Measurements from ENCODE around the gene CYREN. TPM values are rescaled to one million over a fixed set of nuclear protein-coding genes. Genes with fewer than 3 reads are reported as not detected.
A peak's percentile ranks its signal among the peaks of the same experiment; 100 is the strongest.
"Not testable (repeated sequence)": the region's sequence is repeated elsewhere in the genome, so short reads cannot be mapped to it uniquely, and the experiment has no call there.

CYREN gene
- total RNA-seq, 1 experiment from 2014 or later, result 78.5 TPM

DNA sequence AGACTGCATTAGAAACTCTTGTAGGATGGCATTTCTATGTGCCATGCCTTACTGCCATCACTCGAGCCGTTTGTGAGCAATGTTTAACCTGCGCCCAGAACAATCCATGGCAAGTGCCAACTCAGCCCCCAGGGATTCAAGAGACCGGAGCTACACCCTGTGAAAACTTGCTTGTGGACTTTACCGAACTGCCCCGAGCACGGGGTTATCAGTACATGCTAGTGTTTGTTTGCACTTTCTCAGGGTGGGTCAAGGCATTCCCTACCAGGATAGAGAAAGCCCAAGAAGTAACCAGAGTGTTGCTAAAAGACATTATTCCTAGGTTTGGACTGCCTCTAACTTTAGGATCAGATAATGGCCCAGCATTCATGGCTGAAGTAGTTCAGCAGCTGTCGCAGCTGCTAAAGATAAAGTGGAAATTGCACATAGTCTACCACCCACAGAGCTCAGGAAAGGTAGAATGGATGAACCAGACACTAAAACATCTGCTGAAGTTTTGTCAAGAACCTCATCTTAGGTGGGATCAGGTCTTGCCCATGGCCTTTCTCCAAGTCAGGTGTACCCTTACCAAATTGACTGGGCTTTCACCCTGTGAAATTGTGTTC lies 8.9 kb upstream of the CYREN start:
- peak; percentile 92 for DNase-seq (ENCODE audit: low spot score)

DNA sequence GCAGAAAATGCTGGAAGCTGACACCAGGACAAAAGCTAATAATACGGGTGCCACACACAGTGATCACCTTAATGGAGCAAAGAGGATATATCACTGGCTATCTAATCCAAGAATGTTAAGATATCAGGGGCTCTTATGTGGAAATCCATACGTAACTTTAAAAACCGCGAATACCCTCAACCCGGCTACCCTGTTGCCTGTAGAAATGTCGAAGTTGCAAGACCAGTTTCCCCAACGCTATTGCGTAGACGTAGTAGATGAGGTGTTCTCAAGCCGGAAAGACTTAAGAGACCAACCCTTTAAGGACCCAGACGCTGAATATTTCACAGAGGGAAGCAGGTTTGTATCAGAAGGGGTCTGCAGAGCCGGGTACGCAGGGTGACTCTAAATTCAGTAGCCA lies 7.9 kb upstream of the CYREN start:
- DNase-seq (ENCODE audit: low spot score), result no peak

DNA sequence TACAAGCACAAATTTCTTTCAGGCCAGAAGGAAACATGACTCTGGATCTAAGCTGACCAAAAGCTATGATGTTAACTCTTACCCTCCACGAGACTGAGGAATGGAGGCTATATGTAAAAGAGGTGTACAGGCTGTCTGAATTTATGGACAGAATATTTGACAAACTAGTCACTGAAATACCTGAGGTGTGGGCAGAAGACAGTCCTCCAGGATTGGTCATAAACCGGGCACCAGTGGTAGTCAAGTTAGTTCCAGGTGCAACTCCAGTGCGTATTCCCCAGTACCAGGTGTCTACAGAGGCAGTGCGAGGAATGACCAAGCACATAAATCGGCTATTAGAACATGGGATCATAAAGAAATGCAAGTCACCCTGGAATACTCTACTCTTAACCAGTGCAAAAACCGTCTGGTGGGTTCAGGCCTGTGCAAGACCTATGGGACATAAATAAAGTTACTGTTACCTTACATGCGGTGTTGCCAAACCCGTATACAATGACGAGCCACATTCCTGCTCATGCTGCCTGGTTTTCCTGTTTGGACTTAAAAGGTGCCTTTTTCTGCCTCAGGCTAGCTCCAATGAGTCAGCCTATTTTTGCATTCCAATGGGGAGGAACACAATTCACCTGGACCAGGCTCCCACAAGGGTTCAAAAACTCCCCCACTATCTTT lies 6.7 kb upstream of the CYREN start:
- peak; percentile 41 for DNase-seq (ENCODE audit: low spot score)

DNA sequence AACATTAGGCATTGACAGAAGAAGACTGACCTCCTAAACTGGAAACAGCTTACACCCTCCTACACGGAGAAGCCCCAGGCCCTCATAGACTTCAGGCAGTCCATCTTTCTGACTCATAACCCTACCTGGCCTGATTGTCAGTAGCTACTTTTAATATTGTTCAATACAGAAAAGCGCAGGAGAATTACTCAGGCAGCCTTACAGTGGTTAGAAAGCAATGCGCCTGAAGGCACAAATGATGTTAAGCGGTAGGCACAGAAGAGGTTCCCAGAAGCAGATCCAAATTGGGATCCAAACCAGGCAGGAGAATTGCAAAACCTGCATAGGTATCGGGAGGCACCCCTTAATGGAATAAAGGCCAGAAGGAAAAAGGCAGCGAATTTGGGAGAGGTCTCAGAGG lies 5.4 kb upstream of the CYREN start:
- DNase-seq (ENCODE audit: low spot score), result no peak

- no peak for DNase-seq (ENCODE audit: low spot score)
These were observed 4.4 kb upstream of the CYREN start for GRCh38 chr7:135174941-135175340.

- DNase-seq (ENCODE audit: low spot score), result not testable (repeated sequence)
These were observed 3.4 kb upstream of the CYREN start for GRCh38 chr7:135173916-135174315.

DNA sequence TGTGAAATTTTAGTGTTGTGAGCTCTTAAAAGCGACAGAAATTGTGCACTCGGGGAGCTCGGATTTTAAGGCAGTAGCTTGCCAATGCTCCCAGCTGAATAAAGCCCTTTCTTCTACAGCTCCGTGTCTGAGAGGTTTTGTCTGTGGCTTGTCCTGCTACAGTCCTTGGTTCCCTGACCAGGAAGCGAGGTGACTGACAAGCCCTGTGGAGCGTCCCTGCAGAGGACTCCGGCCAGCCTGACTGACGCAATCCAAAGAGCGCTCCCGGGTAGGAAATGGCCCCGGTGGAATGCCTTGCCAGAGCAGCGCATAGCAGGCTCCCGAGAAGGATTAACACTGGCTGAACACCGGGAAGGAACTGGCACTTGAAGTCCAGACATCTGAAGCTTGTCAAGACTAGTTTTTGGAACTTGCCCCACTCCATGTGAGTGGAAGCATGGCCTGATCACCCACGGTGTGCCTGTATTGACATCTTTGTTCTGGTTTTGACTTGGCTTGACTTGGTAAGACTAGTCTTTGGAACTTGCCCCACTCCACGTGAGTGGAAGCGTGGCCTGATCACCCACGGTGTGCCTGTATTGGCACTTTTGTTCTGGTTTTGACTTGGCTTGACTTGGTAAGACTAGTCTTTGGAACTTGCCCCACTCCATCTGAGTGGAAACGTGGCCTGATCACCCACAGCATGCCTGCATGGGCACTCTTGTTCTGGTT lies 1.2 kb upstream of the CYREN start:
- DNase-seq (ENCODE audit: low spot score), result not testable (repeated sequence)

- not testable (repeated sequence) for DNase-seq (ENCODE audit: low spot score)
These were observed 533 bp upstream of the CYREN start for GRCh38 chr7:135170998-135171481.

DNA sequence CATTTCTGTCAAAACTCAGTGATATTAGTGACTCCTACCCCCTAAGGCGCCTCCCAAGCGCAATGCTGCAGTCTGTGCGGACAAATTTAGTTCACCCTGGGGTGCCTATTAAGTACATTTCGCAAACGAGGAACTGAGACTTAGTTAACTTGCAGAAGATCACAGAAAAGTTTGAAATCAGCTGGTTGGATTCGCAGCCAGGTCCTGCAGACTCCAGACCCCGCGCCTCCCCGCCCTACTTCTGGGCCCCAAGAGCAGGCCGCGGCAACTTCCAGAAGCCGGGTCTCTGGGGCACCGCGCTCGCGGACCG lies 588 bp downstream of the CYREN start:
- no peak for DNase-seq (ENCODE audit: low spot score)

DNA sequence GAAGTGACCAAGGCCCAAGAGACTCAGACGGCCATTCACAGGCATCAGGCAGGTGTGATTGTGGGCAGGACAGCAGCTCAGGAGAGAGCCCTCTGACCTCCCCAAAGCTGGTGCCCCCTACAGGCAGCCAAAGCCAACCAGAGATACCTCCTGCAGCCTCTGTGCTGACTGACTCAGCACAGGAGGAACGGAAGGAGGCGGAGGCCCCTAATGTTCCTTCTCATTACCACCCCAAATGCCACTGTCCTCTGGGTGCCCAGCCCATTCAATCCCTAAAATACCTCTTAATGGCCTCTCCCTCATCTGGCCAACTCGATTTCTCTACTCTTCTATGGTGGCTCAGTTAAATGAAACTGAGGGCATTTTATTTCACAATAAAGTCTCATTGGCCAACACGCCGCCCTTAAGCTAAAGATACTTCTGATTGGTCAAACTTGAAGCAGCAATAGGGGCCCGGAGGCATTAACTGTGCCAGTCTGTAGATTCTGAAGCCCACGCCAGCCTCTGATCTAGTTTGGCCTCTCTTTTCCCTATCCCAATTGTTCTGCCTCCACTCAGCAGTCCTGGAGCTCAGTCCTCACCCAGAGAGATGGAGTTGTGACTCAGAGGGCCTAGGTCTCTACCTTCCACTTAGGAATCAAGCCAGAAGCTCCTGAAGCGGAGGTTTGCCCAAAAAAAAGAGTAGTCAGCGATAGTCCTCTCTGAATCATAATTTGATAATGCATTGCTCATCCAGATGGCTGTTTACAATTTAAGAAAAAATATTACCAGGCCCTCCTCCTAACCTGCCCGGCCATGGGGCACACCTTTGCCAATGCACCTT lies 1.2 kb downstream of the CYREN start:
- DNase-seq (ENCODE audit: low spot score), result peak; percentile 53

- DNase-seq (ENCODE audit: low spot score), result no peak
These were observed 1.9 kb downstream of the CYREN start for GRCh38 chr7:135168489-135169140.

- DNase-seq (ENCODE audit: low spot score), result no peak
These were observed 2.5 kb downstream of the CYREN start for GRCh38 chr7:135168001-135168400.

- DNase-seq (ENCODE audit: low spot score), result no peak
These were observed 3.1 kb downstream of the CYREN start for GRCh38 chr7:135167365-135167917.

DNA sequence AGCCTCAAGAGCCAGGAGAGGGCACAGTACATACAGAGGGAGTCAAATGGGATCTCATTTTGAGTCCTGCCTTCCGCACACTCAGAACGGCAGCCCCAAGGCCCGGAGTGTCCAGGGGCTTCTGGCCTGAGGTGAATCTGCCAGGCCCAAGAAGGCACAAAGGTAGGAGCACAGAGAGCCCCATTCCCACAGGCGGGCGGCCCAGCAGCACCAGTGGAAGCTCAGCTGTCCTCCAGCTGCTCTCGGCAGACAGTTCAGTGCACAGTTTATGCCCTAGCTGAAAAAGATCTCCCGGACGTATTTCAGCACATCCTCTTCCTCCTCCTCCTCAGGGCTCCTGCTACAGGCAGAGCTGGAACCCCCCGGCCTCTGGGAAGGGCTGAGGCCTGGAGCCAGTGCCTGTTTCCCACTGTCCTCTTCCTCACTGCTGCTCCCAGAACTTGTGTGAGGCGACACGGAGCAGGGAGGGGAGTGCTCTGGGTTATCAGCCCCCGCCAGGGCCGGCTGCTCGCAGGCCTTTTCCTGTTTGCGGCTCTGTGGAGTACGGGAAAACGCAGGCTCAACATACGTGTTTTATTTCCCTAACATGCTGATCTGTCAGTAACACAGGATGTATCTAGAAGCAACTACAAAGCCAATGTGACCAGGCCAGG lies 4.0 kb downstream of the CYREN start:
- no peak for DNase-seq (ENCODE audit: low spot score)

DNA sequence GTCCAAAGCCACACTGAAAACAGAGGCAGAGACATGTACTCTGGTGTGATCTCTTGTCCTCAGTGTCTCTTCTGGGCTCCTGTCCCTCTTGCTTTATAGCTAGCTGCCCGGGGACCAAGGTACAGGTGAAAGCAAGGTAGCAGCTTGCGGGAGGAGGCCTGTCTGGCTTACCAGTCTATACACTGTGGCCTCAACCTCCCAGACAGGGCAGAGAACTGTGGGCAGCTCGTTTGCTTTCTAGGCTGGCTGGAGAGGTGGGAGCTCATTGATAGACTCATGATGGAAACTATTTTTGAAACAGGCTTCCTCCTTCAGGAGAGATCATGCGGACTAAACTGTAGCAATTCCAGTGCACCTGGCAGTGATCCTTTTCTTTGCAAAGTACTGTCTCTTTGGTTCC lies 4.6 kb downstream of the CYREN start:
- DNase-seq (ENCODE audit: low spot score), result no peak

- DNase-seq (ENCODE audit: low spot score), result no peak
These were observed 6.0 kb downstream of the CYREN start for GRCh38 chr7:135164357-135165061.

- DNase-seq (ENCODE audit: low spot score), result no peak
These were observed 8.0 kb downstream of the CYREN start for GRCh38 chr7:135162382-135163001.

- no peak for DNase-seq (ENCODE audit: low spot score)
These were observed 8.8 kb downstream of the CYREN start for GRCh38 chr7:135161669-135162068.

GRCh38 chr7:135160858-135161653 lies 9.5 kb downstream of the CYREN start:
- DNase-seq (ENCODE audit: low spot score), result peak; percentile 58
